Measurements from ENCODE around the gene RARB. TPM values are rescaled to one million over a fixed set of nuclear protein-coding genes. Genes with fewer than 3 reads are reported as not detected.

The RARB gene
- polyA plus RNA-seq, 1 donor from 2014 or later = 0.21 TPM

Other genes with a start within 250 kb of the RARB start
- gene TOP2B, start 236.6 kb downstream of the RARB start, polyA plus RNA-seq = 46.0 TPM

Data from IgD-negative memory B cell (primary cell).